Hepatocyte (in vitro differentiated cells): Measurements from ENCODE around the gene TUBGCP3. TPM values are rescaled to one million over a fixed set of nuclear protein-coding genes. Genes with fewer than 3 reads are reported as not detected.

Source experiments
- DNase-seq: peaks from one replicate; pipeline ENCODE4 v3.0.0-alpha.2; 2016; ENCODE audit warnings: low spot score
- H2AFZ ChIP-seq: fragments of 200-600 bp; sonication (generic); 2 replicates; pipeline ENCODE4 v1.6.0; 2016; ENCODE audit warnings: antibody characterized with exemption, mild to moderate bottlenecking
- H3K27ac ChIP-seq: fragments of 200-600 bp; sonication (generic); 2 replicates; pipeline ENCODE4 v1.5.1; 2016; ENCODE audit warnings: mild to moderate bottlenecking
- H3K27me3 ChIP-seq: fragments of 200-600 bp; sonication (generic); 2 replicates; pipeline ENCODE4 v1.6.1; 2016
- H3K36me3 ChIP-seq: fragments of 200-600 bp; sonication (generic); replicated peaks from 2 replicates; pipeline ENCODE4 v1.5.1; 2016; ENCODE audit warnings: low read depth; ENCODE audit not compliant: insufficient read depth
- H3K4me1 ChIP-seq: fragments of 200-600 bp; sonication (generic); 2 replicates; pipeline ENCODE4 v1.5.1; 2016; ENCODE audit warnings: mild to moderate bottlenecking, moderate library complexity; ENCODE audit not compliant: insufficient read depth
- H3K4me2 ChIP-seq: fragments of 200-600 bp; sonication (generic); 2 replicates; pipeline ENCODE4 v1.6.0; 2016
- H3K4me3 ChIP-seq: fragments of 200-600 bp; sonication (generic); 2 replicates; pipeline ENCODE4 v1.5.1; 2016; ENCODE audit warnings: mild to moderate bottlenecking
- H3K79me2 ChIP-seq: fragments of 200-600 bp; sonication (generic); 2 replicates; pipeline ENCODE4 v1.6.0; 2017; ENCODE audit warnings: mild to moderate bottlenecking
- H3K9me2 ChIP-seq: fragments of 200-600 bp; sonication (generic); replicated peaks from 2 replicates; pipeline ENCODE4 v1.6.0; 2017; ENCODE audit warnings: mild to moderate bottlenecking; ENCODE audit not compliant: insufficient read depth
- H3K9me3 ChIP-seq: fragments of 200-600 bp; sonication (generic); 2 replicates; pipeline ENCODE4 v1.5.1; 2016; ENCODE audit warnings: low read depth, mild to moderate bottlenecking
- H4K20me1 ChIP-seq: fragments of 200-600 bp; sonication (generic); 2 replicates; pipeline ENCODE4 v1.6.0; 2016; ENCODE audit warnings: mild to moderate bottlenecking; ENCODE audit not compliant: insufficient read depth, poor library complexity, severe bottlenecking
- CTCF ChIP-seq: fragments of 200-600 bp; sonication (generic); IDR thresholded peaks from 2 replicates; pipeline ENCODE4 v1.5.1; 2016; ENCODE audit warnings: antibody characterized with exemption, mild to moderate bottlenecking; ENCODE audit not compliant: poor library complexity
- EZH2 ChIP-seq: fragments of 200-600 bp; sonication (generic); IDR thresholded peaks from 2 replicates; pipeline ENCODE4 v1.6.1; 2016; ENCODE audit warnings: antibody characterized with exemption, mild to moderate bottlenecking, borderline replicate concordance
- EZH2phosphoT487 ChIP-seq: fragments of 200-600 bp; sonication (generic); IDR thresholded peaks from one replicate; pipeline ENCODE4 v1.6.1; 2018; ENCODE audit warnings: antibody characterized with exemption, mild to moderate bottlenecking, low read depth, moderate library complexity; ENCODE audit not compliant: unreplicated experiment, severe bottlenecking
- WGBS: methylation state at CpG from one replicate; pipeline ENCODE4 v1.1.6; 2016; ENCODE audit warnings: low lambda C conversion rate; ENCODE audit errors: missing lambda C conversion rate; 5-methylcytosine and 5-hydroxymethylcytosine counted together
- polyA plus RNA-seq: library from polyadenylated mRNA; unstranded; fragments of >200 nt; fragmentation: Nextera tagmentation; extraction: Ambion mirVana; gene quantifications from 2 replicates; pipeline ENCODE4 v1.2.1, GENCODE V29; 2016
- total RNA-seq: library from RNA; depleted of rRNA; stranded (reverse); fragments of >200 nt; gene quantifications from 2 replicates; pipeline ENCODE4 v1.2.3, GENCODE V29; 2014

TUBGCP3 gene
- total and polyA plus RNA-seq, 2 experiments from 2014 or later = 9.7 to 11.1 TPM

- Histone ChIP-seq H2AFZ (no peak overlapping the region), H3K27ac (no peak overlapping the region), H3K36me3 (no peaks in the 10 kb centered on the region), H3K4me3 (no peak overlapping the region), H3K27me3 (no peaks in the 10 kb centered on the region), H4K20me1 (peaks cover 16% of the 10 kb centered on the region), H3K9me2 (no peaks in the 10 kb centered on the region), H3K4me1 (no peaks in the 10 kb centered on the region), H3K9me3 (no peaks in the 10 kb centered on the region), H3K4me2 (no peak overlapping the region), H3K79me2 (peaks cover 92% of the 10 kb centered on the region)
- TF ChIP-seq EZH2 = no peak
- TF ChIP-seq EZH2phosphoT487 = no peak
- no peak for TF ChIP-seq CTCF
- WGBS = 92% methylated on average over 2 of the region's 2 CpGs
- no peak for DNase-seq
Observed at GRCh38 chr13:112573710-112574109, 14.2 kb downstream of the TUBGCP3 start.

GRCh38 chr13:112572366-112572765 is 15.6 kb downstream of the TUBGCP3 start:
- H2AFZ ChIP-seq = no peak overlapping the region
- H3K4me3 ChIP-seq = no peak overlapping the region
- 93% methylated on average over 5 of the region's 5 CpGs for WGBS
- H3K4me2 ChIP-seq = no peak overlapping the region
- H4K20me1 ChIP-seq = peaks cover 14% of the 10 kb centered on the region
- H3K4me1 ChIP-seq = no peaks in the 10 kb centered on the region
- peaks cover 85% of the 10 kb centered on the region for H3K79me2 ChIP-seq
- H3K9me3 ChIP-seq = no peaks in the 10 kb centered on the region
- no peaks in the 10 kb centered on the region for H3K36me3 ChIP-seq
- no peaks in the 10 kb centered on the region for H3K9me2 ChIP-seq
- H3K27me3 ChIP-seq = no peaks in the 10 kb centered on the region
- no peak overlapping the region for H3K27ac ChIP-seq
- DNase-seq = no peak
- TF ChIP-seq EZH2 (no peak), CTCF (no peak), EZH2phosphoT487 (no peak)

- no peak overlapping the region for H3K27ac ChIP-seq
- no peaks in the 10 kb centered on the region for H3K4me1 ChIP-seq
- no peak overlapping the region for H3K4me3 ChIP-seq
- H4K20me1 ChIP-seq = peaks cover 13% of the 10 kb centered on the region
- H3K36me3 ChIP-seq = no peaks in the 10 kb centered on the region
- H3K9me3 ChIP-seq = no peaks in the 10 kb centered on the region
- no peaks in the 10 kb centered on the region for H3K27me3 ChIP-seq
- H2AFZ ChIP-seq = no peak overlapping the region
- WGBS = 94% methylated on average over 7 of the region's 7 CpGs
- H3K9me2 ChIP-seq = no peaks in the 10 kb centered on the region
- no peak for DNase-seq
- TF ChIP-seq CTCF (no peak), EZH2 (no peak), EZH2phosphoT487 (no peak)
- peaks cover 59% of the 10 kb centered on the region for H3K79me2 ChIP-seq
- no peak overlapping the region for H3K4me2 ChIP-seq
Observed at GRCh38 chr13:112569821-112570220, 18.1 kb downstream of the TUBGCP3 start.
